HUES48 (cell line): Measurements from ENCODE around the gene KLHL6.
"Not testable (repeated sequence)": the region's sequence is repeated elsewhere in the genome, so short reads cannot be mapped to it uniquely, and the experiment has no call there.

Experiments used
- H3K27ac ChIP-seq: one replicate; pipeline ENCODE4 v1.7.0; 2013; ENCODE audit warnings: low read depth, low read length, inconsistent platforms
- H3K27me3 ChIP-seq: 2 replicates; pipeline ENCODE4 v1.6.1; 2013; ENCODE audit warnings: mild to moderate bottlenecking, low read length; ENCODE audit not compliant: control insufficient read depth, insufficient read depth
- H3K36me3 ChIP-seq: 2 replicates; pipeline ENCODE4 v1.6.1; 2013; ENCODE audit warnings: low read length; ENCODE audit not compliant: control insufficient read depth, insufficient read depth
- H3K4me1 ChIP-seq: 2 replicates; pipeline ENCODE4 v1.6.1; 2013; ENCODE audit warnings: mild to moderate bottlenecking, low read length; ENCODE audit not compliant: control insufficient read depth, insufficient read depth
- H3K4me3 ChIP-seq: 2 replicates; pipeline ENCODE4 v1.5.1; 2013; ENCODE audit warnings: mild to moderate bottlenecking, low read depth, low read length
- H3K9ac ChIP-seq: 2 replicates; pipeline ENCODE4 v1.6.1; 2013; ENCODE audit warnings: mild to moderate bottlenecking, low read depth, low read length, moderate library complexity
- H3K9me3 ChIP-seq: 2 replicates; pipeline ENCODE4 v1.6.1; 2013; ENCODE audit warnings: low read length; ENCODE audit not compliant: control insufficient read depth, insufficient read depth

Gene KLHL6

GRCh38 chr3:183444748-183445147 lies 110.8 kb downstream of the KLHL6 start:
- Histone ChIP-seq H3K36me3 (no peaks in the 10 kb centered on the region), H3K9ac (no peak overlapping the region), H3K4me3 (no peak overlapping the region), H3K9me3 (peaks cover 19% of the 10 kb centered on the region), H3K27me3 (no peaks in the 10 kb centered on the region), H3K27ac (no peak overlapping the region), H3K4me1 (0 out of 2 replicates have a peak, but pooled peaks cover 3% of the 10 kb centered on the region)

- Histone ChIP-seq H3K36me3 (no peaks in the 10 kb centered on the region), H3K9me3 (peaks cover 19% of the 10 kb centered on the region), H3K9ac (no peak overlapping the region), H3K27ac (no peak overlapping the region), H3K4me1 (0 out of 2 replicates have a peak, but pooled peaks cover 3% of the 10 kb centered on the region), H3K4me3 (no peak overlapping the region), H3K27me3 (no peaks in the 10 kb centered on the region)
Observed at GRCh38 chr3:183443395-183444385, 111.8 kb downstream of the KLHL6 start.

- H3K4me3 ChIP-seq, result no peak overlapping the region
- no peak overlapping the region for H3K27ac ChIP-seq
- H3K9me3 ChIP-seq, result peaks cover 19% of the 10 kb centered on the region
- H3K27me3 ChIP-seq, result peaks cover 2% of the 10 kb centered on the region; the same call in 1 of the 2 replicates
- H3K36me3 ChIP-seq, result no peaks in the 10 kb centered on the region
- no peaks in the 10 kb centered on the region for H3K4me1 ChIP-seq
- no peak overlapping the region for H3K9ac ChIP-seq
Observed at GRCh38 chr3:183442994-183443393, 112.5 kb downstream of the KLHL6 start.

- not testable (repeated sequence) for H3K27ac ChIP-seq, H3K27me3 ChIP-seq, H3K9ac ChIP-seq, H3K36me3 ChIP-seq, H3K4me3 ChIP-seq
- Histone ChIP-seq H3K9me3 (peaks cover 19% of the 10 kb centered on the region), H3K4me1 (peaks cover 12% of the 10 kb centered on the region)
Observed at GRCh38 chr3:183440521-183440920, 115.0 kb downstream of the KLHL6 start.

GRCh38 chr3:183439515-183439914 lies 116.0 kb downstream of the KLHL6 start:
- Histone ChIP-seq H3K4me3 (no peak overlapping the region), H3K9ac (no peak overlapping the region), H3K27me3 (peaks cover 6% of the 10 kb centered on the region), H3K36me3 (no peaks in the 10 kb centered on the region), H3K27ac (no peak overlapping the region), H3K9me3 (peaks cover 17% of the 10 kb centered on the region), H3K4me1 (peaks cover 22% of the 10 kb centered on the region)

GRCh38 chr3:183438735-183439134 lies 116.8 kb downstream of the KLHL6 start:
- Histone ChIP-seq H3K36me3 (no peaks in the 10 kb centered on the region), H3K9me3 (peaks cover 9% of the 10 kb centered on the region), H3K9ac (no peak overlapping the region), H3K4me1 (peaks cover 28% of the 10 kb centered on the region), H3K27me3 (peaks cover 6% of the 10 kb centered on the region), H3K27ac (no peak overlapping the region), H3K4me3 (no peak overlapping the region)

- Histone ChIP-seq H3K27ac (no peak overlapping the region), H3K27me3 (peaks cover 12% of the 10 kb centered on the region), H3K36me3 (no peaks in the 10 kb centered on the region), H3K4me1 (peaks cover 28% of the 10 kb centered on the region), H3K4me3 (no peak overlapping the region), H3K9ac (no peak overlapping the region), H3K9me3 (peaks cover under 1% of the 10 kb centered on the region; the same call in 1 of the 2 replicates)
Observed at GRCh38 chr3:183437666-183438564, 117.6 kb downstream of the KLHL6 start.
